Adrenal gland (tissue), 12 donors: Measurements from ENCODE around the gene COPG1. TPM values are rescaled to one million over a fixed set of nuclear protein-coding genes. Genes with fewer than 3 reads are reported as not detected.
"Not testable (repeated sequence)": the region's sequence is repeated elsewhere in the genome, so short reads cannot be mapped to it uniquely, and the experiment has no call there.

Source experiments
- DNase-seq, 7 donors: peaks; one replicate each; pipeline ENCODE4 v3.0.0-alpha.2; 2019 to 2020
- H3K27ac ChIP-seq, 5 donors: fragments of 200-600 bp; sonication (generic) in 4 of 5; 1 replicate in 3 of 5; 2 replicates in 2 of 5; pipeline versions ENCODE4 v1.5.1 to v1.8.0; 2016 to 2020; ENCODE audit warnings: mild to moderate bottlenecking in 1 of 5
- H3K27me3 ChIP-seq: fragments of 200-600 bp; 2 replicates; pipeline ENCODE4 v1.8.0; 2021
- H3K36me3 ChIP-seq, 2 donors: fragments of 200-600 bp; replicated peaks in 1 of 2; 1 replicate in 1 of 2; 2 replicates in 1 of 2; pipeline versions ENCODE4 v1.5.1 to v1.8.0; 2018 to 2022
- H3K4me1 ChIP-seq, 2 donors: fragments of 200-600 bp; replicated peaks in 1 of 2; 1 replicate in 1 of 2; 2 replicates in 1 of 2; pipeline versions ENCODE4 v1.5.1 to v1.8.0; 2018 to 2021
- H3K4me3 ChIP-seq, 4 donors: fragments of 200-600 bp; sonication (generic) in 3 of 4; one replicate each; pipeline ENCODE4 v1.5.1; 2016 to 2018
- H3K9me3 ChIP-seq, 3 donors: fragments of 200-600 bp; sonication (generic) in 1 of 3; replicated peaks in 1 of 3; 1 replicate in 2 of 3; 2 replicates in 1 of 3; pipeline versions ENCODE4 v1.5.1 to v1.8.0; 2016 to 2021
- CTCF ChIP-seq, 6 experiments: fragments of 450-650 bp in 4 of 6; fragments of 200-600 bp in 2 of 6; sonication (generic) in 1 of 6; IDR thresholded peaks; 1 replicate in 5 of 6; 2 replicates in 1 of 6; pipeline versions ENCODE4 v1.5.1 to v1.8.0; 2016 to 2021; ENCODE audit warnings: antibody characterized with exemption in 6 of 6, mild to moderate bottlenecking in 2 of 6, moderate library complexity in 1 of 6
- POLR2A ChIP-seq, 2 donors: fragments of 450-650 bp; IDR thresholded peaks; one replicate each; pipeline ENCODE4 v1.6.1; 2017; ENCODE audit warnings: antibody characterized with exemption in 2 of 2, mild to moderate bottlenecking in 2 of 2, moderate library complexity in 1 of 2
- whole genome bisulfite sequencing, 4 donors: extraction: QIAGEN DNeasy Blood & Tissue Kit in 2 of 4; methylation state at CpG; one replicate each; pipeline versions ENCODE4 v1.1.5 to v1.1.7; 2013 to 2017; 5-methylcytosine and 5-hydroxymethylcytosine counted together
- intact Hi-C, 2 donors: fragments of 100-400 bp; cut with DNase I; formaldehyde crosslinking; loops; one replicate each; pipeline versions ENCODE4 v1.14.1 to v1.15.0; 2022 to 2023
- polyA plus RNA-seq, 3 donors: library from polyadenylated mRNA; stranded (reverse); fragments of 200-250 nt in 2 of 3; fragments of 350-450 nt in 1 of 3; fragmentation: Illumina TruSeq in 1 of 3; extraction: RNeasy Lipid Tissue Mini Kit (QIAGEN cat#74804) in 1 of 3; gene quantifications; one replicate each; pipeline ENCODE4 v1.2.3, GENCODE V29; 2013 to 2014
- total RNA-seq, 9 donors: library from RNA; depleted of rRNA in 4 of 9; stranded (reverse); fragments of >200 nt in 4 of 9; fragments of 120-200 nt in 1 of 9; fragmentation: NEBNext Ultra II Directional in 1 of 9; extraction: Animal tissue kit (Norgen Biotek cat#: 25700) in 1 of 9; gene quantifications; one replicate each; pipeline versions ENCODE4 v1.1.0 to v1.2.4, GENCODE V29; 2013 to 2023
- donor health status: healthy with polysubstance abuse.
- donor health status: Bipolar disorder and iron deficiency.
- donor health status: DM: yes; HTN: yes; CAD: no.
- donor health status: DM: no; HTN: no; CAD: no.
- donor health status: DM: no; HTN: no; CAD: no.
- donor health status: DM: yes; HTN: yes; CAD: no.

Gene COPG1
- total and polyA plus RNA-seq, 12 donors, result 84.9 to 318 (median 163) TPM

GRCh38 chr3:129240436-129240835 is 9.0 kb upstream of the COPG1 start:
- H3K27ac ChIP-seq, result no peak overlapping the region
- H3K4me3 ChIP-seq, result no peak overlapping the region
- 55 to 62% (median 56%) methylated on average over 1 to 3 of the region's 3 CpGs for WGBS, 4 donors
- peaks cover 4 to 5% of the 10 kb centered on the region in 2 donors for H3K4me1 ChIP-seq
- H3K27me3 ChIP-seq, result no peaks in the 10 kb centered on the region
- intact Hi-C loops, result loop anchor here in 1 of 2 donors (10.0 kb wide), 2 partner anchors 186 to 266 kb away; no protein-coding TSS in a partner anchor
- TF ChIP-seq CTCF (IDR thresholded peaks at IDR 0.05), result no peak
- TF ChIP-seq POLR2A (IDR thresholded peaks at IDR 0.05), result no peak
- no peak for DNase-seq
- H3K9me3 ChIP-seq, result no peaks in the 10 kb centered on the region
- H3K36me3 ChIP-seq, result no peaks in the 10 kb centered on the region

- H3K27ac ChIP-seq, result peak overlapping the region in 3 of 5 donors; percentile 52 to 79 (median 63)
- peak overlapping the region in 1 of 4 donors; percentile 21 for H3K4me3 ChIP-seq
- no peaks in the 10 kb centered on the region for H3K36me3 ChIP-seq
- intact Hi-C loops, result loop anchor here in 1 of 2 donors (5.0 to 10.0 kb wide), 3 partner anchors 63 to 270 kb away; partner anchors contain the start of gene CNBP
- no peak for DNase-seq
- no peaks in the 10 kb centered on the region for H3K27me3 ChIP-seq
- TF ChIP-seq POLR2A (IDR thresholded peaks at IDR 0.05) (no peak), CTCF (IDR thresholded peaks at IDR 0.05) (no peak)
- WGBS, 4 donors, result 66 to 73% (median 69%) methylated on average over 5 of the region's 5 CpGs
- peaks cover 14 to 25% of the 10 kb centered on the region in 2 donors for H3K4me1 ChIP-seq
- no peaks in the 10 kb centered on the region for H3K9me3 ChIP-seq
These were observed 4.3 kb upstream of the COPG1 start for GRCh38 chr3:129245141-129245540.

- peak; percentile 95 to 100 (median 98) for TF ChIP-seq CTCF (IDR thresholded peaks at IDR 0.05)
- peak in 1 of 2 donors; percentile 27 for TF ChIP-seq POLR2A (IDR thresholded peaks at IDR 0.05)
- 15 to 19% (median 18%) methylated on average over 11 of the region's 11 CpGs for WGBS, 4 donors
- not testable (repeated sequence) for H3K36me3 ChIP-seq, H3K27me3 ChIP-seq, H3K9me3 ChIP-seq
- Histone ChIP-seq H3K4me1 (peaks cover 14 to 32% of the 10 kb centered on the region in 2 donors), H3K27ac (peak overlapping the region in 3 of 5 donors; percentile 52 to 79 (median 63)), H3K4me3 (peak overlapping the region in 1 of 4 donors; percentile 21)
- peak; percentile 77 to 96 (median 93) for DNase-seq
- intact Hi-C loops, result loop anchor here in 1 of 2 donors (5.0 to 10.0 kb wide), 3 partner anchors 63 to 271 kb away; partner anchors contain the start of gene CNBP
These were observed 3.6 kb upstream of the COPG1 start for GRCh38 chr3:129245641-129246306.

- Histone ChIP-seq H3K4me1 (peaks cover 14 to 34% of the 10 kb centered on the region in 2 donors), H3K4me3 (no peak overlapping the region), H3K36me3 (no peaks in the 10 kb centered on the region), H3K27ac (no peak overlapping the region), H3K9me3 (no peaks in the 10 kb centered on the region), H3K27me3 (no peaks in the 10 kb centered on the region)
- no peak for TF ChIP-seq CTCF (IDR thresholded peaks at IDR 0.05)
- intact Hi-C loops, result loop anchor here in 1 of 2 donors (5.0 to 10.0 kb wide), 3 partner anchors 64 to 272 kb away; partner anchors contain the start of gene CNBP
- no peak for DNase-seq
These were observed 2.8 kb upstream of the COPG1 start for GRCh38 chr3:129246636-129247035.
